Chondrocyte (in vitro differentiated cells): ENCODE results near the gene TMEM200C. TPM values are rescaled to one million over a fixed set of nuclear protein-coding genes. Genes with fewer than 3 reads are reported as not detected.

Experiments
- DNase-seq: peaks from one replicate; pipeline ENCODE4 v3.0.0; 2021; ENCODE audit warnings: mixed read lengths, low spot score
- H3K27ac Mint-ChIP-seq: one replicate; pipeline ENCODE4 v1.8.0; 2021; ENCODE audit warnings: mild to moderate bottlenecking, moderate library complexity, mixed read lengths; ENCODE audit not compliant: unreplicated experiment
- H3K27me3 Mint-ChIP-seq: 2 replicates; pipeline ENCODE4 v1.8.0; 2021; ENCODE audit warnings: low read depth, mixed read lengths
- H3K36me3 Mint-ChIP-seq: 2 replicates; pipeline ENCODE4 v1.8.0; 2021; ENCODE audit warnings: low read depth, mixed read lengths
- H3K4me1 Mint-ChIP-seq: 2 replicates; pipeline ENCODE4 v1.8.0; 2021; ENCODE audit warnings: low read depth, mild to moderate bottlenecking, mixed read lengths
- H3K4me3 Mint-ChIP-seq: one replicate; pipeline ENCODE4 v1.8.0; 2021; ENCODE audit warnings: mild to moderate bottlenecking, moderate library complexity, mixed read lengths; ENCODE audit not compliant: unreplicated experiment
- H3K9me3 Mint-ChIP-seq: 2 replicates; pipeline ENCODE4 v1.8.0; 2021; ENCODE audit warnings: low read depth, mixed read lengths
- CTCF ChIP-seq: fragments of 200-600 bp; sonication (generic); IDR thresholded peaks from 2 replicates; pipeline ENCODE4 v1.5.0; 2021; ENCODE audit warnings: antibody characterized with exemption, mild to moderate bottlenecking, moderate library complexity
- total RNA-seq: library from RNA; stranded (reverse); gene quantifications from 3 replicates; pipeline ENCODE4 v1.2.1, GENCODE V29; 2021

Gene TMEM200C
- total RNA-seq, 1 donor from 2014 or later: 5.8 TPM

GRCh38 chr18:5939801-5940667, 44.7 kb upstream of the TMEM200C start:
- Mint-ChIP-seq H3K36me3 (no peaks in the 10 kb centered on the region), H3K9me3 (no peaks in the 10 kb centered on the region), H3K27ac (no peak overlapping the region), H3K4me3 (no peak overlapping the region), H3K4me1 (peaks cover 10% of the 10 kb centered on the region), H3K27me3 (no peaks in the 10 kb centered on the region)
- TF ChIP-seq CTCF: no peak
- DNase-seq: no peak

DNA sequence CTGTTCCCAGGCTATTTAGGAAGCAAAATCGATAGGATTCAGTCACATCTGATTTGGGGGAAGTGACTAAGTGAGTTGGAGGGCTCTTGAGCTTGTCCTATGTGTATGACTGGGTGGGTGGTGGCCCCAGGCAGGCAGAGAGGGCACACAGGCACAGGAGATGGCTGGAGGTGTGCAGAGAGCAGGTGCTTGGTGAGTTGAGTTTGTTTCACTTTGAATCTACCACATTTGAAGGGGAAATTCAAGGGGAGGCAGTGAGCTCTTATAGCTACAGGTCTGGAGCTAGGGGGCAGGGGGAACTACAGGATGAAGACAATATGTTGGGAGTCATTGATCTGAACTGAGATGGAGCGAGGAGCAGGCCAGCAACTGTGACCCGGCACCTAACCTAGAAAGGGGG, 42.5 kb upstream of the TMEM200C start:
- H3K9me3 Mint-ChIP-seq: no peaks in the 10 kb centered on the region
- no peak for TF ChIP-seq CTCF
- H3K4me3 Mint-ChIP-seq: no peak overlapping the region
- no peak for DNase-seq
- no peak overlapping the region for H3K27ac Mint-ChIP-seq
- H3K4me1 Mint-ChIP-seq: no peaks in the 10 kb centered on the region
- H3K27me3 Mint-ChIP-seq: no peaks in the 10 kb centered on the region
- H3K36me3 Mint-ChIP-seq: no peaks in the 10 kb centered on the region

DNA sequence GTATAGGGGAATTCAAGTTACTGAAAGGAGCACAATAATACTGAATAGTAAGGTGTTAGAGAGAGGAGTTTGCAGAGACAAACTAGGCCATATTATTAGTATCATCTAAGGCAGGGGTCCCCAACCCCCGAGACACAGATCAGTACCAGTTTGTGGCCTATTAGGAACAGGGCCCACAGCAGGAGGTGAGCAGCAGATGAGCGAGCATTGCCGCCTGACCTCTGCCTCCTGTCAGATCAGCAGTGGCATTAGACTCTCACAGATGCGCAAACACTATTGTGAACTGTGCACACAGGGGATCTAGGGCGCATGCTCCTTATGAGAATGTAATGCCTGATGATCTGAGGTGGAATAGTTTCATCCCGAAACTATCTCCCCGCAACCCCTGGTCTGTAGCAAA, 41.8 kb upstream of the TMEM200C start:
- no peak overlapping the region for H3K4me3 Mint-ChIP-seq
- DNase-seq: no peak
- TF ChIP-seq CTCF: no peak
- H3K36me3 Mint-ChIP-seq: no peaks in the 10 kb centered on the region
- no peak overlapping the region for H3K27ac Mint-ChIP-seq
- peaks cover under 1% of the 10 kb centered on the region for H3K27me3 Mint-ChIP-seq
- H3K4me1 Mint-ChIP-seq: no peaks in the 10 kb centered on the region
- H3K9me3 Mint-ChIP-seq: no peaks in the 10 kb centered on the region

DNA sequence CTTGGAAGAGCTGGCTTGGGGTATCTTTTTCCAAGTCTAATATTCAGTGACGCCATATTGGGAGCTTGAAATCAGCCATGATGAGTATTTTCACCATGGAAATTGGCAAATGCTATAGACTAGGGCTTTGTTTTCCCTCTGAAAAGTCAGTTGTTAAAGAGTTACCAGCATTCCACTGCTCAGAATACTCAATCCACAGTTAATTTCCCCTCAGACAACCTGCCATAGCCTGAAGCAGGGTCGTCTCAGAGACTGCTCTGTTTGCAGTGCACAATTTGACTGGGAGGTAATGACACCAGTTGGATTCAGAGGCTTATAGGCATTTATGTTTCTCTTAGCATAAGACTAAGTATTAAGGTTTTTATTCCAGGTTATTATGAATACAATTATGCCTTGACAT, 35.5 kb upstream of the TMEM200C start:
- Mint-ChIP-seq H3K9me3 (peaks cover 22% of the 10 kb centered on the region), H3K4me3 (no peak overlapping the region), H3K4me1 (no peaks in the 10 kb centered on the region), H3K36me3 (peaks cover 4% of the 10 kb centered on the region), H3K27me3 (peaks cover 6% of the 10 kb centered on the region), H3K27ac (no peak overlapping the region)
- TF ChIP-seq CTCF: no peak
- DNase-seq: no peak

DNA sequence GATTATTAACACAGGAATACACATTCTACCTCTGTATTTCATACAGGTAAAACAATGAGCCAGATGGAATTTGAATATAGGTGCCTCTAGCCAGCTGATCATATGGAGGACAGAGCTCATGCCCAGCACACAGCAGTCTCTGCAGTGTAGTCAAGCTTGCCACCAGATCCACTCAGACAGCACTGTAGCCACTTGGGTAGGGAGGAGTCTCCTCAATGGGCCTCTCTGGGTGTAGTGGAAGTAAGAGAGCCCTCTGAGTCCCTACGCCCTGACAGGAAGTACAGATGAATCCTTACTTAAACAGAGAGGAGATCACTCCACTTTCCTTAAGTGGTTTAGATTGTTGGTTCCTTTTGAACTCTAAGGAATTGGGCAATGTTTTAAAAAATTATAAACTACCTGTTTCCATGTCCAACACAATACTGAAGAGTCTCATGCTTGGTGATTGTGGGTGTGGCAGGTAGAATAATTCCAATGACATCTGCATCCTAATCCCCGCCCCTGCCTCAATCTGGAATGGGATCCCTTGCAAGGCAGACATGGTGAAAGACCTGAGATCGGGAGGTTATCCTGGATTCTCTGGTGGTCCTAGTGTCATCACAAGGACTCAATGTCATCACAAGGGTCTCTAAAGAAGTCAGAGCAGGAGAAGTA, 23.0 kb upstream of the TMEM200C start:
- Mint-ChIP-seq H3K9me3 (no peaks in the 10 kb centered on the region), H3K36me3 (no peaks in the 10 kb centered on the region), H3K27ac (no peak overlapping the region), H3K4me1 (peaks cover 5% of the 10 kb centered on the region), H3K27me3 (no peaks in the 10 kb centered on the region), H3K4me3 (no peak overlapping the region)
- no peak for TF ChIP-seq CTCF
- no peak for DNase-seq
